ENCODE results near the gene CYBA. TPM values are rescaled to one million over a fixed set of nuclear protein-coding genes. Genes with fewer than 3 reads are reported as not detected.

Gene CYBA
- total and polyA plus RNA-seq, 9 of the 15 experiments (the other 6 are each of a cell fraction or from before 2014, with no cell fraction given) = 0.34 to 683 (median 93.0) TPM

- TF ChIP-seq ZNF3 (CRISPR knock-in tag; IDR thresholded peaks at IDR 0.05) (no peak), CAMTA2 (CRISPR knock-in tag; conservative IDR thresholded peaks at IDR 0.05) (no peak), ZNF407 (IDR thresholded peaks at IDR 0.05; ENCODE audit: low read depth) (no peak), MXI1 (IDR thresholded peaks at IDR 0.05; ENCODE audit: low read depth, low read length) (peak; percentile 40), ELK1 (CRISPR knock-in tag; IDR thresholded peaks at IDR 0.05) (no peak), CBX2 (IDR thresholded peaks at IDR 0.05; ENCODE audit: insufficient read depth, low read length, poor library complexity, severe bottlenecking) (no peak), ZNF766 (CRISPR knock-in tag; conservative IDR thresholded peaks at IDR 0.05) (peak; percentile 60; the same call in 1 of the 2 replicates), ERF (CRISPR knock-in tag; IDR thresholded peaks at IDR 0.05) (no peak), KHSRP (IDR thresholded peaks at IDR 0.05) (no peak), ARID4B (CRISPR knock-in tag; IDR thresholded peaks at IDR 0.05) (no peak; the same call in 1 of the 2 replicates), MLX (CRISPR knock-in tag; conservative IDR thresholded peaks at IDR 0.05) (0 out of 4 replicates have a peak, but pooled peaks of 1 of the 2 experiments have one; percentile 37)
These were observed 37.3 kb upstream of the CYBA start (continued) for GRCh38 chr16:88688013-88688778.
